K562 (cell line): ENCODE results near the gene CPNE1. TPM values are rescaled to one million over a fixed set of nuclear protein-coding genes. Genes with fewer than 3 reads are reported as not detected.

Experiments
- ARNT ChIP-seq, 2 experiments: fragments of 450-650 bp; IDR thresholded peaks; 2 replicates each; pipeline ENCODE4 v1.6.1; 2016; ENCODE audit warnings: mild to moderate bottlenecking in 1 of 2
- CBFA2T3 ChIP-seq: fragments of 450-650 bp; IDR thresholded peaks from 2 replicates; pipeline ENCODE4 v1.6.1; 2017
- CCAR2 ChIP-seq: fragments of 200-400 bp; formaldehyde crosslinking; IDR thresholded peaks from 2 replicates; pipeline ENCODE4 v1.6.1; 2017; ENCODE audit warnings: mild to moderate bottlenecking, low read depth, low read length
- CREB1 ChIP-seq, 2 experiments: sonication (generic) in 1 of 2; formaldehyde crosslinking in 1 of 2; IDR thresholded peaks; 2 replicates each; pipeline versions ENCODE4 v1.6.1 to v1.8.0; 2012 to 2022; ENCODE audit warnings: inconsistent platforms in 1 of 2, mild to moderate bottlenecking in 1 of 2, missing genetic modification reagents in 1 of 2, moderate library complexity in 1 of 2
- CTBP1 ChIP-seq: fragments of 450-650 bp; IDR thresholded peaks from 2 replicates; pipeline ENCODE4 v1.6.1; 2016; ENCODE audit warnings: borderline replicate concordance
- DDX20 ChIP-seq: fragments of 450-650 bp; IDR thresholded peaks from 2 replicates; pipeline ENCODE4 v1.6.1; 2016; ENCODE audit warnings: missing genetic modification characterization, low read depth, mild to moderate bottlenecking, missing compliant biosample characterization, moderate library complexity
- DPF2 ChIP-seq: fragments of 450-650 bp; IDR thresholded peaks from 2 replicates; pipeline ENCODE4 v1.6.1; 2016
- FOXJ2 ChIP-seq: fragments of 200-800 bp; sonication (Bioruptor generic); IDR thresholded peaks from 2 replicates; pipeline ENCODE4 v1.6.1; 2016; ENCODE audit warnings: missing genetic modification characterization, missing compliant biosample characterization
- HLTF ChIP-seq: fragments of 450-650 bp; IDR thresholded peaks from 2 replicates; pipeline ENCODE4 v1.6.1; 2016
- HNRNPH1 ChIP-seq: fragments of 200-400 bp; formaldehyde crosslinking; optimal IDR thresholded peaks from 2 replicates; pipeline ENCODE3; 2017; ENCODE audit warnings: low read depth, mild to moderate bottlenecking, low read length, moderate library complexity
- KDM1A ChIP-seq, 2 experiments: fragments of 450-650 bp; IDR thresholded peaks; 2 replicates each; pipeline ENCODE4 v1.6.1; 2016; ENCODE audit warnings: mild to moderate bottlenecking in 2 of 2
- KDM4B ChIP-seq, 2 experiments: fragments of 450-650 bp in 1 of 2; sonication (generic) in 1 of 2; IDR thresholded peaks; 2 replicates each; pipeline ENCODE4 v1.6.1; 2016 to 2017; ENCODE audit warnings: borderline replicate concordance in 2 of 2, antibody characterized with exemption in 1 of 2, low read depth in 1 of 2, mild to moderate bottlenecking in 1 of 2
- KDM5B ChIP-seq: fragments of 200-600 bp; sonication (generic); IDR thresholded peaks from 2 replicates; pipeline ENCODE4 v1.6.1; 2012; ENCODE audit warnings: low read depth, mild to moderate bottlenecking, moderate library complexity, low read length, control low read depth, inconsistent platforms; ENCODE audit not compliant: insufficient replicate concordance
- MAZ ChIP-seq, 2 experiments: fragments of 450-650 bp in 1 of 2; sonication (generic) in 1 of 2; formaldehyde crosslinking; IDR thresholded peaks in 1 of 2; conservative IDR thresholded peaks in 1 of 2; 2 replicates each; pipeline versions ENCODE4 v1.4.0 to v1.5.0; 2020; ENCODE audit warnings: mild to moderate bottlenecking in 1 of 2, missing genetic modification reagents in 1 of 2
- NFE2 ChIP-seq: IDR thresholded peaks from 2 replicates; pipeline ENCODE4 v1.6.1; 2014; ENCODE audit warnings: antibody characterized with exemption, low read depth
- NR4A1 ChIP-seq, 2 experiments: fragments of 250-450 bp in 1 of 2; fragments of 450-650 bp in 1 of 2; sonication (Bioruptor Pico) in 1 of 2; IDR thresholded peaks; 2 replicates each; pipeline versions ENCODE4 v1.4.0 to v1.6.1; 2016 to 2020; ENCODE audit warnings: mild to moderate bottlenecking in 2 of 2, missing compliant biosample characterization in 1 of 2, missing genetic modification characterization in 1 of 2, moderate library complexity in 1 of 2
- PTTG1 ChIP-seq: fragments of 450-650 bp; IDR thresholded peaks from 2 replicates; pipeline ENCODE4 v1.6.1; 2016; ENCODE audit warnings: low read depth, mild to moderate bottlenecking, missing genetic modification characterization, missing compliant biosample characterization
- SMARCA4 ChIP-seq: fragments of 450-650 bp; IDR thresholded peaks from 2 replicates; pipeline ENCODE4 v1.6.1; 2016
- SMARCE1 ChIP-seq: fragments of 450-650 bp; IDR thresholded peaks from 2 replicates; pipeline ENCODE4 v1.7.1; 2016; ENCODE audit warnings: mild to moderate bottlenecking
- TRIM25 ChIP-seq: fragments of 450-650 bp; IDR thresholded peaks from 2 replicates; pipeline ENCODE4 v1.7.0; 2016; ENCODE audit warnings: borderline replicate concordance
- TSC22D4 ChIP-seq: fragments of 450-650 bp; IDR thresholded peaks from 2 replicates; pipeline ENCODE4 v1.6.1; 2016; ENCODE audit warnings: missing genetic modification characterization, missing biosample characterization, control low read depth
- XRCC3 ChIP-seq: fragments of 450-650 bp; IDR thresholded peaks from 2 replicates; pipeline ENCODE4 v1.6.1; 2017; ENCODE audit warnings: mild to moderate bottlenecking, moderate library complexity
- ZBED1 ChIP-seq: IDR thresholded peaks from 2 replicates; pipeline ENCODE4 v1.6.1; 2014
- ZBTB8A ChIP-seq: fragments of 450-650 bp; IDR thresholded peaks from 2 replicates; pipeline ENCODE4 v1.6.1; 2018; ENCODE audit warnings: mild to moderate bottlenecking, moderate library complexity; ENCODE audit not compliant: partially characterized antibody
- ZFP1 ChIP-seq: fragments of 450-650 bp; formaldehyde crosslinking; IDR thresholded peaks from 2 replicates; pipeline ENCODE4 v1.4.0; 2020; ENCODE audit warnings: mild to moderate bottlenecking, mixed read lengths
- ZNF143 ChIP-seq: sonication (generic); formaldehyde crosslinking; IDR thresholded peaks from 2 replicates; pipeline ENCODE4 v1.9.0; 2022; ENCODE audit warnings: mild to moderate bottlenecking, missing genetic modification reagents
- ZNF212 ChIP-seq: fragments of 450-650 bp; formaldehyde crosslinking; IDR thresholded peaks from 2 replicates; pipeline ENCODE4 v1.4.0; 2020; ENCODE audit warnings: mild to moderate bottlenecking
- ZNF347 ChIP-seq: fragments of 450-650 bp; formaldehyde crosslinking; IDR thresholded peaks from 2 replicates; pipeline ENCODE4 v1.4.0; 2020; ENCODE audit warnings: low read depth, mild to moderate bottlenecking, moderate library complexity
- polyA plus RNA-seq, 8 experiments: library from polyadenylated mRNA; depleted of rRNA in 4 of 8; stranded (reverse) in 5 of 8; unstranded in 3 of 8; fragments of >200 nt; fragmentation: Nextera tagmentation in 2 of 8; fragmentation: Illumina TruSeq in 1 of 8; extraction: Ambion mirVana in 2 of 8; extraction: Trizol in 1 of 8; gene quantifications; 2 replicates each; pipeline versions ENCODE4 v1.2.1 to v1.2.3, GENCODE V29; 2011 to 2014; ENCODE audit warnings: inconsistent platforms in 1 of 8, missing spikeins in 1 of 8
- total RNA-seq, 7 experiments: library from RNA; depleted of rRNA in 6 of 7; stranded (reverse); fragments of >200 nt in 6 of 7; fragmentation: Illumina TruSeq in 2 of 7; extraction: Trizol in 2 of 7; gene quantifications; 2 replicates each; pipeline versions ENCODE4 v1.2.1 to v1.2.3, GENCODE V29; 2011 to 2021; ENCODE audit warnings: low replicate concordance in 1 of 7
- TF ChIP-seq, protein P1 (sequence below): fragments of 200-400 bp; formaldehyde crosslinking; IDR thresholded peaks from 2 replicates; pipeline ENCODE4 v1.6.1; 2017; ENCODE audit warnings: mild to moderate bottlenecking, low read depth, low read length, moderate library complexity

The CPNE1 gene
- total and polyA plus RNA-seq, 9 of the 15 experiments (the other 6 are each of a cell fraction or from before 2014, with no cell fraction given): 42.1 to 102 (median 56.0) TPM

GRCh38 chr20:35610833-35611427 is 53.8 kb downstream of the CPNE1 start (continued):
- TF ChIP-seq NR4A1 (CRISPR knock-in tag; IDR thresholded peaks at IDR 0.05): no peak
- TF ChIP-seq NR4A1 (tag; IDR thresholded peaks at IDR 0.05): no peak
- TF ChIP-seq DDX20 (tag): no peak
- TF ChIP-seq NFE2: no peak
- TF ChIP-seq, protein P1, sequence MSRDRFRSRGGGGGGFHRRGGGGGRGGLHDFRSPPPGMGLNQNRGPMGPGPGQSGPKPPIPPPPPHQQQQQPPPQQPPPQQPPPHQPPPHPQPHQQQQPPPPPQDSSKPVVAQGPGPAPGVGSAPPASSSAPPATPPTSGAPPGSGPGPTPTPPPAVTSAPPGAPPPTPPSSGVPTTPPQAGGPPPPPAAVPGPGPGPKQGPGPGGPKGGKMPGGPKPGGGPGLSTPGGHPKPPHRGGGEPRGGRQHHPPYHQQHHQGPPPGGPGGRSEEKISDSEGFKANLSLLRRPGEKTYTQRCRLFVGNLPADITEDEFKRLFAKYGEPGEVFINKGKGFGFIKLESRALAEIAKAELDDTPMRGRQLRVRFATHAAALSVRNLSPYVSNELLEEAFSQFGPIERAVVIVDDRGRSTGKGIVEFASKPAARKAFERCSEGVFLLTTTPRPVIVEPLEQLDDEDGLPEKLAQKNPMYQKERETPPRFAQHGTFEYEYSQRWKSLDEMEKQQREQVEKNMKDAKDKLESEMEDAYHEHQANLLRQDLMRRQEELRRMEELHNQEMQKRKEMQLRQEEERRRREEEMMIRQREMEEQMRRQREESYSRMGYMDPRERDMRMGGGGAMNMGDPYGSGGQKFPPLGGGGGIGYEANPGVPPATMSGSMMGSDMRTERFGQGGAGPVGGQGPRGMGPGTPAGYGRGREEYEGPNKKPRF: no peak
- TF ChIP-seq HLTF: no peak
- TF ChIP-seq XRCC3: no peak
- no peak for TF ChIP-seq CREB1 (IDR thresholded peaks at IDR 0.05)
- no peak for TF ChIP-seq CREB1 (CRISPR knock-in tag; IDR thresholded peaks at IDR 0.05)
- TF ChIP-seq TRIM25: no peak
- peak; percentile 52; the same call in 1 of the 2 replicates for TF ChIP-seq SMARCE1
- TF ChIP-seq TSC22D4: no peak
- peak; percentile 23; the same call in 1 of the 2 replicates for TF ChIP-seq SMARCA4
- TF ChIP-seq PTTG1 (tag): no peak
- TF ChIP-seq DPF2: peak; percentile 47
- no peak for TF ChIP-seq ZFP1 (CRISPR knock-in tag)
- no peak for TF ChIP-seq MAZ (CRISPR knock-in tag; conservative IDR thresholded peaks at IDR 0.05 in 1 of 2, IDR thresholded peaks at IDR 0.05 in 1 of 2)
- TF ChIP-seq ZBTB8A: no peak
- TF ChIP-seq ZNF212: no peak
- 0 out of 2 replicates have a peak, but pooled peaks have one; percentile 39 for TF ChIP-seq CTBP1
- TF ChIP-seq KDM1A (IDR thresholded peaks at IDR 0.05): no peak
- TF ChIP-seq CBFA2T3: peak; percentile 25; the same call in 1 of the 2 replicates
- no peak for TF ChIP-seq CCAR2
- no peak for TF ChIP-seq ZBED1
- no peak for TF ChIP-seq FOXJ2 (tag)
- TF ChIP-seq ZNF347 (CRISPR knock-in tag): no peak
- no peak for TF ChIP-seq ZNF143 (CRISPR knock-in tag)
- no peak for TF ChIP-seq HNRNPH1
- TF ChIP-seq KDM5B: no peak
- TF ChIP-seq KDM4B (IDR thresholded peaks at IDR 0.05; ENCODE audit: borderline replicate concordance in 2 of 2, low read depth in 1 of 2): no peak
- no peak for TF ChIP-seq ARNT (IDR thresholded peaks at IDR 0.05)
